HG02973 (cell line): ENCODE data around the gene CDHR5.

ENCODE experiments used
- ATAC-seq: cut with Tn5 transposase; IDR thresholded peaks from one replicate; pipeline ENCODE4 v1.9.1; 2021; ENCODE audit warnings: moderate library complexity; ENCODE audit not compliant: unreplicated experiment

Gene CDHR5

GRCh38 chr11:646214-646613 lies 21.5 kb upstream of the CDHR5 start:
- ATAC-seq, result no peak

GRCh38 chr11:645536-645935 lies 20.8 kb upstream of the CDHR5 start:
- ATAC-seq, result no peak

- ATAC-seq, result no peak
Measured at GRCh38 chr11:643849-644738, 19.3 kb upstream of the CDHR5 start.

DNA sequence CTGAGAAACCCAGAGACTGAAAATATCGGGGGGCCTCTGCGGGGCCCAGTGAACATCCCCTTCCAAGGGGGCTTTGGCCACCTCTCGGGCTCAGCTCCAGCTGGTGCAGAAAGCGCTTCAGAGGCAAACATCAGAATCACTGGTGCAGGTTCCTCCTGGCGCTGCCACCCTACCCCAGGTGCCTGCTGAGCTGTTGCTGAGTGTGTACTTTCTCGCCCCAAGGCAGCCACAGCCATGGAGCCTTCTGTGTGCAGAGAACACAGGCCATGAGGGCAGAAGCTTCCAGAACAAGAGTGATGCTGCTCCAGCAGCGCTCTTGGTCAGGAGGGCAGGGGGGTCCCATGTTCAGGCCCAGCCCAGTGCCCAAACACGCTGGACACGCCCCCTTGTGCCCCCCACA lies 18.6 kb upstream of the CDHR5 start:
- no peak for ATAC-seq

- no peak for ATAC-seq
Measured at GRCh38 chr11:641806-642370, 17.1 kb upstream of the CDHR5 start.

- ATAC-seq, result no peak
Measured at GRCh38 chr11:640021-640706, 15.4 kb upstream of the CDHR5 start.

DNA sequence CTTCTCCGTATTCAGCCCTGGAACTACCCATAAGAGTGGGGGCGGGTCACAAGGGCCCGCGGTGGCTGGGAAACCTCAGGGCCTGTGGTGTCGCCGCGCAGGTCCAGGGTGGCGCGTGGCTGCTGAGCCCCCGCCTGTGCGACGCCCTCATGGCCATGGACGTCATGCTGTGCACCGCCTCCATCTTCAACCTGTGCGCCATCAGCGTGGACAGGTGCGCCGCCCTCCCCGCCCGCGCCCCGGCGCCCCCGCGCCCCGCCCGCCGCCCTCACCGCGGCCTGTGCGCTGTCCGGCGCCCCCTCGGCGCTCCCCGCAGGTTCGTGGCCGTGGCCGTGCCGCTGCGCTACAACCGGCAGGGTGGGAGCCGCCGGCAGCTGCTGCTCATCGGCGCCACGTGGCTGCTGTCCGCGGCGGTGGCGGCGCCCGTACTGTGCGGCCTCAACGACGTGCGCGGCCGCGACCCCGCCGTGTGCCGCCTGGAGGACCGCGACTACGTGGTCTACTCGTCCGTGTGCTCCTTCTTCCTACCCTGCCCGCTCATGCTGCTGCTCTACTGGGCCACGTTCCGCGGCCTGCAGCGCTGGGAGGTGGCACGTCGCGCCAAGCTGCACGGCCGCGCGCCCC lies 14.7 kb upstream of the CDHR5 start:
- ATAC-seq, result no peak

DNA sequence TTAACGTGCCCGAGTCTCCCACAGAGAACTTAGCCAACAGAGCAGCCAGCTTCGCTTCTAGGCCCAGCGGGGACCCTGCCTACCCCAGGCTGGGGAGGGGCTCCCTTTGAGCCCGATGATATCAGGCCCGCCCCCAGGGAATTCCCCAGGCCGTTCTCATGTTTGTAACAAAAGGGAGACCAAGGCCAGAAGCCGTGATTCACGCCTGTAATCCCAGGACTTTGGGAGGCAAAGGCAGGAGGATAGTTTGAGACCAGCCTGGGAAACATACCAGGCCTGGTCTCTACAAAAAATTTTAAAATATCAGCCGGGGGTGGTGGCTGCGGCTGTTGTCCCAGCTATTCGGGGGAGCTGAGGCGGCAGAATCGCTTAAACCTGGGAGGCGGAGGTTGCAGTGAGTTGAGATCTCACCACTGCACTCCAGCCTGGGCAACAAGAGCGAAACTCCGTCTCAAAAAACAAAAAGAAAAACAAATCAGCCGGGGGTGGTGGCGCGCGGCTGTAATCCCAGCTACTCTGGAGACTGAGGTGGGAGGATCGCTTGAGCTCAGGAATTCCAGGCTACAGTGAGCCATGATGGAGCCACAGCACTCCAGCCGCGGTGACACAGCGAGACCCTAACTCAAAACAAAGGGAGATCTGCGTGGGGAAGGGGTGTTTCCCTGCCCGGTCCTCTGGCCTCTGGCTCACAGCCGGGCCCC lies 14.0 kb upstream of the CDHR5 start:
- ATAC-seq, result no peak

DNA sequence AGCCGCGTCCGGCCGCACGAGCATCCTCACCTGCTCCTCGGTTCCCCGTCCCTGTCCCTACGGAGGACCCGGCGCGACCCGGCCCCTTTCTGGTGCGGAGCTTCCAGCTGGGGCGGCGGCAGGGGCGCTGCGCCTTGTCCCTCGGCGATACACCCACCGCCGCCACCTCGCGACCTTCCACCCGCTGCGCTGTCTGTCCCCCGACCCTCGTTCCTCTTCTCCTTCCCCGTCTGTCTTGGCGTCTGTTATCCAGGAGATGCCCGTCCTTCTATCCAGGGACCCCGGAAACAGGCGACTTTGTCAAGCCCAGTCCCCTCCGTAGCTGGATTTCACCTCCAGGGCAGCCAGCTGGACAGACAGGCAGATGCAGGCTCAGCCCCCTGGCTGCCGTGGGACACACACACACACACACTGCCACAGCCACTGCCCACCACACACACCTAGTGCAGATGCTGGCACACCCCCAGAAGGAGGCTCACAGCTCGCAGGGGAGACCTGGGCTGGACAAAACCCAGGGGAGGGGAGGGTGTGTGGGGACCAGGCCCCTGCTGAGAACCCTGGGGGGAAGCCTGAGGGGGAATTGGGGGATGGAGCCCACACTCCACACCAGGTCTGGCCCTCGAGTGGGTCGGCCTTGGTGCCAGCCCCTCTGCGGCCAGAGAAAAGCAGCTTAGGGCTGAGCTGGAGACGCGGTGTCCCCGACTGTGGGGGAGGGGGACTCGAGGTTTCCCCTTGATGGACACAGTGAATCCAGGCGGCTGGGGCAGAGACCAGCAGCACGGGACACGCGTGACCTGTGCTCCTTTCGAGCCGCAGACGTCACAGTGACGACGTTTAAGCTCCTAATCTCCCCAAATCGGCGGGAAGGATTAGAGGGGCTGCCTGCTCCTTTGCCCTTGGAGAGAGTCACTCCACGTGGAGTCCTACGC lies 13.1 kb upstream of the CDHR5 start:
- no peak for ATAC-seq

DNA sequence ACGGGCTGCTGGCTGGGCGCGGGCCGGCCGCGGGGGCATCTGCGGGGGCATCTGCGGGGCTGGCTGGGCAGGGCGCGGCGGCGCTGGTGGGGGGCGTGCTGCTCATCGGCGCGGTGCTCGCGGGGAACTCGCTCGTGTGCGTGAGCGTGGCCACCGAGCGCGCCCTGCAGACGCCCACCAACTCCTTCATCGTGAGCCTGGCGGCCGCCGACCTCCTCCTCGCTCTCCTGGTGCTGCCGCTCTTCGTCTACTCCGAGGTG lies 12.5 kb upstream of the CDHR5 start:
- ATAC-seq, result no peak

- ATAC-seq, result no peak
Measured at GRCh38 chr11:636511-637332, 12.0 kb upstream of the CDHR5 start, which contains the start of gene DRD4. DRD4 (plus strand) TSS chr11:637269; CDS start chr11:637305, 36 bp downstream.

- no peak for ATAC-seq
Measured at GRCh38 chr11:635945-636510, 11.3 kb upstream of the CDHR5 start.

DNA sequence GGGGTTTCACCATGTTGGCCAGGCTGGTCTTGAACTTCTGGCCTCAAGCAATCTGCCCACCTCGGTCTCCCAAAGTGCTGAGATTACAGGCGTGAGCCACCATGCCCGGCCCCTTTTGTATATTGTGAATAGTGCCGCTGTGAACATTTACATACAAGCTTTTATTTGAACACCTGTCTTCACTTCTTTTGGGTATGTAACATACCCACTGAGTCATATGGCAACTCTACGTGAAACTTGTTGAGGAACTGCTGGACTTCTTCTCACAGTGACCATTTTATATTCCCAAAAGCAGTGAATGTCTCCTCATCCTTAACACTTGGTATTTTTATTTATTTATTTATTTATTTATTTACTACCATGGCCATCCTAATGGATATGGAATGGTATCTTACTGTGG lies 6.1 kb upstream of the CDHR5 start:
- no peak for ATAC-seq

DNA sequence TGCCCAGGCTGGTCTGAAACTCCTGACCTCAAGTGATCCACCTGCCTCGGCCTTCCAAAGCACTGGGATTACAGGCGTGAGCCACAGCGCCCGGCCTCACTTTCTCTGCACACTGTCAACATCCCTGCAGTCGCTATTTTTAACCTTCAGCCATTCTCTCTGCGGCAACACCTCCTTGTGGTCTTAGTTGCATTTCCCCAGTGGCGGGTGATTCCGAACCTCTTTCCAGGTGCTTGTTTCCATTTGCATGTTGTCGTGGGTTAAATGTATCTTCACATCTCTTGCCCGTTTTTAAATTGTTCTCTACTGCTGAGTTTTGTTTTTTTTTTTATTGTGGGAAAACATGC lies 4.5 kb upstream of the CDHR5 start:
- ATAC-seq, result no peak

DNA sequence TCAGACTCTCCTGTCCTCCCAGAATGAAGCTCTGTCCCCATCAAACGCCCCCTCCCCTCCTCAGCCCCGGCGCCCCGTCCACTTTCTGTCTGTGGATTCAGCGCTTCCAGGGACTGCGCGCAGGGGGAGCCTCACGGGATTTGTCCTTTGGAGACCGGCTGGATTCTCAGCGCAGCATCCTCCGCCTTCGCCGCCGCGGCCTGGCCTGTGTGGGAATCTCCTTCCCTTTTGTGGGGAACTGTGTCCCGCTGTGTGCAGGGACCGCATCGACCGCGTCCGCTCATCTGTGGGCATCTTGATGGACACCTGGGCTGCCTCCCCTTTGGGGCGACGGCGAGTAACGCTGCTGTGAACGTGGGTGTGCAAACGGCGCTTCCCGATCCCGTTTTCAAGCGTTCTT lies 3.3 kb upstream of the CDHR5 start:
- no peak for ATAC-seq

DNA sequence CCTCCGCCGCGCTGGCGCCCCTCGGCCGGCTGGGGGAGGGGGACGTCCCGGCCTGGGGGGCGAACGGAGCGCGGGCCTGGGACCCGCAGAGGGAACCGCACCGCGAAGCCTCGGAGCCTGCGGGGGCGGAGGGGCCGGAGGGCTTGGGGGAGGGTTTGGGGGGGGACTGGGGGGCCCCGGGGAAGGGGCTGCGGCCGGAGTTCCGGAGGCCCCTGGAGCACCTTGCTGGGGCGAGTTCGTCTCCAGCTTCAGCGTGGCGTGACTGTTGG lies 2.5 kb upstream of the CDHR5 start:
- no peak for ATAC-seq

GRCh38 chr11:626475-627307 lies 1.9 kb upstream of the CDHR5 start, which contains the start of gene SCT:
SCT (minus strand) TSS chr11:627181; CDS start chr11:627143, 38 bp downstream.
- no peak for ATAC-seq

- no peak for ATAC-seq
Measured at GRCh38 chr11:625636-626268, 997 bp upstream of the CDHR5 start.
